A673 (cell line): ENCODE results near the gene ZNF33B.

Experiments
- EZH2 ChIP-seq: fragments of 200-600 bp; sonication (generic); IDR thresholded peaks from 2 replicates; pipeline ENCODE4 v1.6.1; 2017; ENCODE audit warnings: borderline replicate concordance, low read depth, mild to moderate bottlenecking, mixed read lengths, antibody characterized with exemption, low read length; ENCODE audit not compliant: poor library complexity, severe bottlenecking
- TF ChIP-seq, protein P1 (sequence below): fragments of 300-800, 200-600 bp; sonication (generic); conservative IDR thresholded peaks from 2 replicates; pipeline ENCODE4 v1.5.1; 2017; ENCODE audit warnings: low read depth, mild to moderate bottlenecking, antibody characterized with exemption, low read length, moderate library complexity, mixed read lengths

DNA sequence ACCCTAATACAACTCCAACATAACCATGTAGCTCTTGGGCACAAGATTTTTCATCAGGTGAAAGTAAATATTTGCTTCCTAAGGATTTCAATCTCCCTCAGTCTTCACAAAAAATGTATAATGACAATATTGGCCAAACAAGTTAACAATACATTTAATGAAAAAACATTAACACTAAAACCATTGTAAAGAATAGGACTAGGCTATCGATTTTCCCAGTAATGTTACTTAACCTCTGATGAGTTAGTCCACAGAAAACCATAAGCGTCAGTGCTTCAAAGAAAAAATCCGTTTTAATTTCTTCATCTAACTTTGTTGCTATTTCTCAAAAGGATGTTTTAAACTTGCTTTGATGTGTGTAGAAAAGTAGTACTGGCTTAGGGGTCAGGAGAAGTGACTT lies 1.2 kb downstream of the ZNF33B start:
- TF ChIP-seq, protein P1, sequence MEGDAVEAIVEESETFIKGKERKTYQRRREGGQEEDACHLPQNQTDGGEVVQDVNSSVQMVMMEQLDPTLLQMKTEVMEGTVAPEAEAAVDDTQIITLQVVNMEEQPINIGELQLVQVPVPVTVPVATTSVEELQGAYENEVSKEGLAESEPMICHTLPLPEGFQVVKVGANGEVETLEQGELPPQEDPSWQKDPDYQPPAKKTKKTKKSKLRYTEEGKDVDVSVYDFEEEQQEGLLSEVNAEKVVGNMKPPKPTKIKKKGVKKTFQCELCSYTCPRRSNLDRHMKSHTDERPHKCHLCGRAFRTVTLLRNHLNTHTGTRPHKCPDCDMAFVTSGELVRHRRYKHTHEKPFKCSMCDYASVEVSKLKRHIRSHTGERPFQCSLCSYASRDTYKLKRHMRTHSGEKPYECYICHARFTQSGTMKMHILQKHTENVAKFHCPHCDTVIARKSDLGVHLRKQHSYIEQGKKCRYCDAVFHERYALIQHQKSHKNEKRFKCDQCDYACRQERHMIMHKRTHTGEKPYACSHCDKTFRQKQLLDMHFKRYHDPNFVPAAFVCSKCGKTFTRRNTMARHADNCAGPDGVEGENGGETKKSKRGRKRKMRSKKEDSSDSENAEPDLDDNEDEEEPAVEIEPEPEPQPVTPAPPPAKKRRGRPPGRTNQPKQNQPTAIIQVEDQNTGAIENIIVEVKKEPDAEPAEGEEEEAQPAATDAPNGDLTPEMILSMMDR, result no peak
- TF ChIP-seq EZH2, result no peak
